ENCODE results near the gene KRTAP19-3. TPM values are rescaled to one million over a fixed set of nuclear protein-coding genes. Genes with fewer than 3 reads are reported as not detected.

KRTAP19-3 gene
- total RNA-seq, 1 donor from 2014 or later = not detected

Other genes starting within 250 kb of the KRTAP19-3 start
- gene KRTAP24-1, start 209.1 kb downstream of the KRTAP19-3 start, total RNA-seq = not detected
- gene KRTAP25-1, start 202.5 kb downstream of the KRTAP19-3 start, total RNA-seq = not detected
- not detected for gene KRTAP26-1, start 171.7 kb downstream of the KRTAP19-3 start, total RNA-seq
- gene KRTAP27-1, start 154.3 kb downstream of the KRTAP19-3 start, total RNA-seq = not detected
- not detected for gene KRTAP23-1, start 143.4 kb downstream of the KRTAP19-3 start, total RNA-seq
- not detected for gene KRTAP13-2, start 119.7 kb downstream of the KRTAP19-3 start, total RNA-seq
- not detected for gene KRTAP13-1, start 96.0 kb downstream of the KRTAP19-3 start, total RNA-seq
- gene KRTAP13-3, start 66.1 kb downstream of the KRTAP19-3 start, total RNA-seq = not detected
- not detected for gene KRTAP13-4, start 61.8 kb downstream of the KRTAP19-3 start, total RNA-seq
- not detected for gene KRTAP15-1, start 51.7 kb downstream of the KRTAP19-3 start, total RNA-seq
- not detected for gene KRTAP19-1, start 11.6 kb downstream of the KRTAP19-3 start, total RNA-seq
- gene KRTAP19-2, start 4.6 kb downstream of the KRTAP19-3 start, total RNA-seq = not detected
- gene KRTAP19-4, start 5.2 kb upstream of the KRTAP19-3 start, total RNA-seq = not detected
- not detected for gene KRTAP19-5, start 10.1 kb upstream of the KRTAP19-3 start, total RNA-seq
- not detected for gene KRTAP19-6, start 49.9 kb upstream of the KRTAP19-3 start, total RNA-seq
- not detected for gene KRTAP19-7, start 69.3 kb upstream of the KRTAP19-3 start, total RNA-seq
- not detected for gene KRTAP22-2, start 98.4 kb upstream of the KRTAP19-3 start, total RNA-seq
- not detected for gene KRTAP6-3, start 100.4 kb upstream of the KRTAP19-3 start, total RNA-seq
- not detected for gene KRTAP6-2, start 106.9 kb upstream of the KRTAP19-3 start, total RNA-seq
- not detected for gene KRTAP22-1, start 109.1 kb upstream of the KRTAP19-3 start, total RNA-seq
- not detected for gene KRTAP6-1, start 121.9 kb upstream of the KRTAP19-3 start, total RNA-seq
- not detected for gene KRTAP20-1, start 124.4 kb upstream of the KRTAP19-3 start, total RNA-seq
- gene KRTAP20-4, start 128.6 kb upstream of the KRTAP19-3 start, total RNA-seq = not detected
- not detected for gene KRTAP20-2, start 143.2 kb upstream of the KRTAP19-3 start, total RNA-seq
- not detected for gene KRTAP20-3, start 150.9 kb upstream of the KRTAP19-3 start, total RNA-seq
- not detected for gene KRTAP21-3, start 226.8 kb upstream of the KRTAP19-3 start, total RNA-seq

Measured in Right ventricle myocardium inferior (tissue), 1 donor.